K562 (cell line): Measurements from ENCODE around the gene MATN1. TPM values are rescaled to one million over a fixed set of nuclear protein-coding genes. Genes with fewer than 3 reads are reported as not detected.

ENCODE experiments used
- KLF1 ChIP-seq: fragments of 450-650 bp; IDR thresholded peaks from 2 replicates; pipeline ENCODE4 v1.6.1; 2016; ENCODE audit warnings: missing genetic modification characterization, missing compliant biosample characterization
- NFE2L1 ChIP-seq: fragments of 450-650 bp; IDR thresholded peaks from 2 replicates; pipeline ENCODE4 v1.6.1; 2016; ENCODE audit warnings: missing genetic modification characterization, low read depth, mild to moderate bottlenecking, missing compliant biosample characterization, moderate library complexity, borderline replicate concordance
- OTX1 ChIP-seq: fragments of 450-650 bp; formaldehyde crosslinking; IDR thresholded peaks from 2 replicates; pipeline ENCODE4 v1.4.0; 2022; ENCODE audit warnings: mild to moderate bottlenecking
- SMARCC2 ChIP-seq: fragments of 450-650 bp; IDR thresholded peaks from 2 replicates; pipeline ENCODE4 v1.6.1; 2017; ENCODE audit warnings: antibody characterized with exemption, moderate library complexity, mild to moderate bottlenecking, low read depth
- ZNF717 ChIP-seq: fragments of 250-450 bp; sonication (Bioruptor Pico); IDR thresholded peaks from 2 replicates; pipeline ENCODE4 v1.5.0; 2021
- polyA plus RNA-seq, 8 experiments: library from polyadenylated mRNA; depleted of rRNA in 4 of 8; stranded (reverse) in 5 of 8; unstranded in 3 of 8; fragments of >200 nt; fragmentation: Nextera tagmentation in 2 of 8; fragmentation: Illumina TruSeq in 1 of 8; extraction: Ambion mirVana in 2 of 8; extraction: Trizol in 1 of 8; gene quantifications; 2 replicates each; pipeline versions ENCODE4 v1.2.1 to v1.2.3, GENCODE V29; 2011 to 2014; ENCODE audit warnings: inconsistent platforms in 1 of 8, missing spikeins in 1 of 8
- total RNA-seq, 7 experiments: library from RNA; depleted of rRNA in 6 of 7; stranded (reverse); fragments of >200 nt in 6 of 7; fragmentation: Illumina TruSeq in 2 of 7; extraction: Trizol in 2 of 7; gene quantifications; 2 replicates each; pipeline versions ENCODE4 v1.2.1 to v1.2.3, GENCODE V29; 2011 to 2021; ENCODE audit warnings: low replicate concordance in 1 of 7
- TF ChIP-seq, protein P1 (sequence below): fragments of 450-650 bp; IDR thresholded peaks from 2 replicates; pipeline ENCODE4 v1.6.1; 2016; ENCODE audit warnings: low read depth
- TF ChIP-seq, protein P2 (sequence below): fragments of 450-650 bp; IDR thresholded peaks from 2 replicates; pipeline ENCODE4 v1.6.1; 2016
- TF ChIP-seq, protein P3 (sequence below), 2 experiments: fragments of 450-650 bp in 1 of 2; sonication (generic) in 1 of 2; formaldehyde crosslinking in 1 of 2; IDR thresholded peaks in 1 of 2; conservative IDR thresholded peaks in 1 of 2; 2 replicates each; pipeline versions ENCODE4 v1.6.1 to v1.8.1; 2016 to 2023; ENCODE audit warnings: mild to moderate bottlenecking in 2 of 2, moderate library complexity in 2 of 2, inconsistent platforms in 1 of 2, missing genetic modification reagents in 1 of 2
- TF ChIP-seq, protein P4 (sequence below): fragments of 450-650 bp; IDR thresholded peaks from 2 replicates; pipeline ENCODE4 v1.7.1; 2018; ENCODE audit warnings: mild to moderate bottlenecking, low read depth; ENCODE audit not compliant: partially characterized antibody
- TF ChIP-seq, protein P5 (sequence below): sonication (generic); formaldehyde crosslinking; IDR thresholded peaks from 2 replicates; pipeline ENCODE4 v1.8.0; 2022; ENCODE audit warnings: missing genetic modification reagents, mild to moderate bottlenecking, borderline replicate concordance

MATN1 gene
- total and polyA plus RNA-seq, 9 of the 15 experiments (the other 6 are each of a cell fraction or from before 2014, with no cell fraction given) = 0.10 to 2.3 (median 1.2) TPM

DNA sequence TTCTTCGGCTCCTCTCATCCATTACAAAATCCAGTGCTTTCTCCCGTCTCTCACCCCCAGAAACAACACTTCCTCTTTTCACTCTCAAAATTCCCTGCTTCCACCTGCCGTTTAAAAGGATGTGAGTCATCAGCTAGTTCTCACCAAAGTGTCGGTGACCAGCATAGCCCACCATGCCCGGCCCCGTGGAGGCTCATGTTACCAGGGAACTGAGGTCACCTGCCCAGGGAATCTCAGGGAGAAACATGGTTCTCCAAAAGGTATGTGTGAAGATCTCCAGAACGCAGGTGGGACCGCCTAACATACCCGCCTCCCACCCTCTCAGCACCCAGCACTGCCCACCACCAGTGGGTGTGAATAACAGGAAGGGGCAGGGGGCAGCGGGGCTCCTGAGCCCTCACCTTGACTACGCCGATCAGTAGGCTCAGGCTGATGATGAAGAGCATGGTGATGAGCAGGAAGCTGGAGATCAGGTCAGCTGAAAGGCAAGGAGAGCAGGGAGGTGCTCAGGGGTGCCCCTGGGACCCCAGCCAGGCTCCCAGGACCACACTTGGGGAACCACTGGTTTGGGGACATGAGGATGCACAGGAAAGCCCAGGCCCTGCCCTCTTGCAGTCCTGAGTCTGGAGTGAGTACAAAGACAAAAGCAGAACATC lies 18.0 kb upstream of the MATN1 start (continued):
- TF ChIP-seq, protein P1, sequence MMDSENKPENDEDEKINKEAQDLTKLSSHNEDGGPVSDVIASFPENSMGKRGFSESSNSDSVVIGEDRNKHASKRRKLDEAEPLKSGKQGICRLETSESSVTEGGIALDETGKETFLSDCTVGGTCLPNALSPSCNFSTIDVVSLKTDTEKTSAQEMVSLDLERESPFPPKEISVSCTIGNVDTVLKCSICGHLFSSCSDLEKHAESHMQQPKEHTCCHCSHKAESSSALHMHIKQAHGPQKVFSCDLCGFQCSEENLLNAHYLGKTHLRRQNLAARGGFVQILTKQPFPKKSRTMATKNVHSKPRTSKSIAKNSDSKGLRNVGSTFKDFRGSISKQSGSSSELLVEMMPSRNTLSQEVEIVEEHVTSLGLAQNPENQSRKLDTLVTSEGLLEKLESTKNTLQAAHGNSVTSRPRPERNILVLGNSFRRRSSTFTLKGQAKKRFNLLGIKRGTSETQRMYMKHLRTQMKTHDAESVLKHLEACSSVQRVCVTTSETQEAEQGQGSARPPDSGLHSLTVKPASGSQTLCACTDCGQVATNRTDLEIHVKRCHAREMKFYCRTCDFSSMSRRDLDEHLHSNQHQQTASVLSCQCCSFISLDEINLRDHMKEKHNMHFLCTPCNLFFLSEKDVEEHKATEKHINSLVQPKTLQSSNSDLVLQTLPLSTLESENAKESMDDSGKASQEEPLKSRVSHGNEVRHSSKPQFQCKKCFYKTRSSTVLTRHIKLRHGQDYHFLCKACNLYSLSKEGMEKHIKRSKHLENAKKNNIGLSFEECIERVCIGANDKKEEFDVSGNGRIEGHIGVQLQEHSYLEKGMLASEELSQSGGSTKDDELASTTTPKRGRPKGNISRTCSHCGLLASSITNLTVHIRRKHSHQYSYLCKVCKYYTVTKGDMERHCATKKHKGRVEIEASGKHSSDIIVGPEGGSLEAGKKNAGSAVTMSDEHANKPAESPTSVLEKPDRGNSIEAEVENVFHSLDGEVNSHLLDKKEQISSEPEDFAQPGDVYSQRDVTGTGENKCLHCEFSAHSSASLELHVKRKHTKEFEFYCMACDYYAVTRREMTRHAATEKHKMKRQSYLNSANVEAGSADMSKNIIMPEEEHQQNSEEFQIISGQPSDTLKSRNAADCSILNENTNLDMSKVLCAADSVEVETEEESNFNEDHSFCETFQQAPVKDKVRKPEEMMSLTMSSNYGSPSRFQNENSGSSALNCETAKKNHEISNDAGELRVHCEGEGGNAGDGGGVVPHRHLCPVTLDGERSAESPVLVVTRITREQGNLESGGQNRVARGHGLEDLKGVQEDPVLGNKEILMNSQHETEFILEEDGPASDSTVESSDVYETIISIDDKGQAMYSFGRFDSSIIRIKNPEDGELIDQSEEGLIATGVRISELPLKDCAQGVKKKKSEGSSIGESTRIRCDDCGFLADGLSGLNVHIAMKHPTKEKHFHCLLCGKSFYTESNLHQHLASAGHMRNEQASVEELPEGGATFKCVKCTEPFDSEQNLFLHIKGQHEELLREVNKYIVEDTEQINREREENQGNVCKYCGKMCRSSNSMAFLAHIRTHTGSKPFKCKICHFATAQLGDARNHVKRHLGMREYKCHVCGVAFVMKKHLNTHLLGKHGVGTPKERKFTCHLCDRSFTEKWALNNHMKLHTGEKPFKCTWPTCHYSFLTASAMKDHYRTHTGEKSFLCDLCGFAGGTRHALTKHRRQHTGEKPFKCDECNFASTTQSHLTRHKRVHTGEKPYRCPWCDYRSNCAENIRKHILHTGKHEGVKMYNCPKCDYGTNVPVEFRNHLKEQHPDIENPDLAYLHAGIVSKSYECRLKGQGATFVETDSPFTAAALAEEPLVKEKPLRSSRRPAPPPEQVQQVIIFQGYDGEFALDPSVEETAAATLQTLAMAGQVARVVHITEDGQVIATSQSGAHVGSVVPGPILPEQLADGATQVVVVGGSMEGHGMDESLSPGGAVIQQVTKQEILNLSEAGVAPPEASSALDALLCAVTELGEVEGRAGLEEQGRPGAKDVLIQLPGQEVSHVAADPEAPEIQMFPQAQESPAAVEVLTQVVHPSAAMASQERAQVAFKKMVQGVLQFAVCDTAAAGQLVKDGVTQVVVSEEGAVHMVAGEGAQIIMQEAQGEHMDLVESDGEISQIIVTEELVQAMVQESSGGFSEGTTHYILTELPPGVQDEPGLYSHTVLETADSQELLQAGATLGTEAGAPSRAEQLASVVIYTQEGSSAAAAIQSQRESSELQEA = no peak
- TF ChIP-seq SMARCC2 (peak; percentile 62; the same call in 1 of the 2 replicates), OTX1 (peak; percentile 65; the same call in 1 of the 2 replicates), NFE2L1 (tag) (no peak), ZNF717 (no peak), KLF1 (no peak)
- TF ChIP-seq, protein P2, sequence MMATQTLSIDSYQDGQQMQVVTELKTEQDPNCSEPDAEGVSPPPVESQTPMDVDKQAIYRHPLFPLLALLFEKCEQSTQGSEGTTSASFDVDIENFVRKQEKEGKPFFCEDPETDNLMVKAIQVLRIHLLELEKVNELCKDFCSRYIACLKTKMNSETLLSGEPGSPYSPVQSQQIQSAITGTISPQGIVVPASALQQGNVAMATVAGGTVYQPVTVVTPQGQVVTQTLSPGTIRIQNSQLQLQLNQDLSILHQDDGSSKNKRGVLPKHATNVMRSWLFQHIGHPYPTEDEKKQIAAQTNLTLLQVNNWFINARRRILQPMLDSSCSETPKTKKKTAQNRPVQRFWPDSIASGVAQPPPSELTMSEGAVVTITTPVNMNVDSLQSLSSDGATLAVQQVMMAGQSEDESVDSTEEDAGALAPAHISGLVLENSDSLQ = peak; percentile 8; the same call in 1 of the 2 replicates
- TF ChIP-seq, protein P3, sequence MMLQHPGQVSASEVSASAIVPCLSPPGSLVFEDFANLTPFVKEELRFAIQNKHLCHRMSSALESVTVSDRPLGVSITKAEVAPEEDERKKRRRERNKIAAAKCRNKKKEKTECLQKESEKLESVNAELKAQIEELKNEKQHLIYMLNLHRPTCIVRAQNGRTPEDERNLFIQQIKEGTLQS (IDR thresholded peaks at IDR 0.05) = peak; percentile 92
- TF ChIP-seq, protein P3 (CRISPR knock-in tag; conservative IDR thresholded peaks at IDR 0.05) = no peak
- TF ChIP-seq, protein P4, sequence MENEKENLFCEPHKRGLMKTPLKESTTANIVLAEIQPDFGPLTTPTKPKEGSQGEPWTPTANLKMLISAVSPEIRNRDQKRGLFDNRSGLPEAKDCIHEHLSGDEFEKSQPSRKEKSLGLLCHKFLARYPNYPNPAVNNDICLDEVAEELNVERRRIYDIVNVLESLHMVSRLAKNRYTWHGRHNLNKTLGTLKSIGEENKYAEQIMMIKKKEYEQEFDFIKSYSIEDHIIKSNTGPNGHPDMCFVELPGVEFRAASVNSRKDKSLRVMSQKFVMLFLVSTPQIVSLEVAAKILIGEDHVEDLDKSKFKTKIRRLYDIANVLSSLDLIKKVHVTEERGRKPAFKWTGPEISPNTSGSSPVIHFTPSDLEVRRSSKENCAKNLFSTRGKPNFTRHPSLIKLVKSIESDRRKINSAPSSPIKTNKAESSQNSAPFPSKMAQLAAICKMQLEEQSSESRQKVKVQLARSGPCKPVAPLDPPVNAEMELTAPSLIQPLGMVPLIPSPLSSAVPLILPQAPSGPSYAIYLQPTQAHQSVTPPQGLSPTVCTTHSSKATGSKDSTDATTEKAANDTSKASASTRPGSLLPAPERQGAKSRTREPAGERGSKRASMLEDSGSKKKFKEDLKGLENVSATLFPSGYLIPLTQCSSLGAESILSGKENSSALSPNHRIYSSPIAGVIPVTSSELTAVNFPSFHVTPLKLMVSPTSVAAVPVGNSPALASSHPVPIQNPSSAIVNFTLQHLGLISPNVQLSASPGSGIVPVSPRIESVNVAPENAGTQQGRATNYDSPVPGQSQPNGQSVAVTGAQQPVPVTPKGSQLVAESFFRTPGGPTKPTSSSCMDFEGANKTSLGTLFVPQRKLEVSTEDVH = no peak
- TF ChIP-seq, protein P5, sequence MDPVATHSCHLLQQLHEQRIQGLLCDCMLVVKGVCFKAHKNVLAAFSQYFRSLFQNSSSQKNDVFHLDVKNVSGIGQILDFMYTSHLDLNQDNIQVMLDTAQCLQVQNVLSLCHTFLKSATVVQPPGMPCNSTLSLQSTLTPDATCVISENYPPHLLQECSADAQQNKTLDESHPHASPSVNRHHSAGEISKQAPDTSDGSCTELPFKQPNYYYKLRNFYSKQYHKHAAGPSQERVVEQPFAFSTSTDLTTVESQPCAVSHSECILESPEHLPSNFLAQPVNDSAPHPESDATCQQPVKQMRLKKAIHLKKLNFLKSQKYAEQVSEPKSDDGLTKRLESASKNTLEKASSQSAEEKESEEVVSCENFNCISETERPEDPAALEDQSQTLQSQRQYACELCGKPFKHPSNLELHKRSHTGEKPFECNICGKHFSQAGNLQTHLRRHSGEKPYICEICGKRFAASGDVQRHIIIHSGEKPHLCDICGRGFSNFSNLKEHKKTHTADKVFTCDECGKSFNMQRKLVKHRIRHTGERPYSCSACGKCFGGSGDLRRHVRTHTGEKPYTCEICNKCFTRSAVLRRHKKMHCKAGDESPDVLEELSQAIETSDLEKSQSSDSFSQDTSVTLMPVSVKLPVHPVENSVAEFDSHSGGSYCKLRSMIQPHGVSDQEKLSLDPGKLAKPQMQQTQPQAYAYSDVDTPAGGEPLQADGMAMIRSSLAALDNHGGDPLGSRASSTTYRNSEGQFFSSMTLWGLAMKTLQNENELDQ = no peak
